Measurements from ENCODE around the gene WDR41.

WDR41 gene

GRCh38 chr5:77444356-77444755 is 47.8 kb downstream of the WDR41 start:
- DNase-seq = no peak

- DNase-seq = no peak
Measured at GRCh38 chr5:77443670-77444069, 48.4 kb downstream of the WDR41 start.

- no peak for DNase-seq
Measured at GRCh38 chr5:77438071-77438470, 54.0 kb downstream of the WDR41 start.

- no peak for DNase-seq
Measured at GRCh38 chr5:77437194-77437593, 54.9 kb downstream of the WDR41 start.

GRCh38 chr5:77431719-77432118 is 60.4 kb downstream of the WDR41 start:
- DNase-seq = no peak

GRCh38 chr5:77431286-77431685 is 60.8 kb downstream of the WDR41 start:
- no peak for DNase-seq

GRCh38 chr5:77430726-77431125 is 61.4 kb downstream of the WDR41 start:
- DNase-seq = no peak

- DNase-seq = no peak
Measured at GRCh38 chr5:77428526-77428925, 63.6 kb downstream of the WDR41 start.

- no peak for DNase-seq
Measured at GRCh38 chr5:77427998-77428397, 64.1 kb downstream of the WDR41 start.

- DNase-seq = no peak
Measured at GRCh38 chr5:77426670-77427069, 65.4 kb downstream of the WDR41 start.

GRCh38 chr5:77425998-77426659 is 66.0 kb downstream of the WDR41 start:
- DNase-seq = no peak

- DNase-seq = no peak
Measured at GRCh38 chr5:77425420-77425819, 66.7 kb downstream of the WDR41 start.

- no peak for DNase-seq
Measured at GRCh38 chr5:77424921-77425320, 67.2 kb downstream of the WDR41 start.

GRCh38 chr5:77423022-77423750 is 68.9 kb downstream of the WDR41 start:
- no peak for DNase-seq

GRCh38 chr5:77420940-77421339 is 71.2 kb downstream of the WDR41 start:
- no peak for DNase-seq

GRCh38 chr5:77419644-77420582 is 72.2 kb downstream of the WDR41 start:
- no peak for DNase-seq

- DNase-seq = no peak
Measured at GRCh38 chr5:77418601-77419581, 73.2 kb downstream of the WDR41 start.

- DNase-seq = no peak
Measured at GRCh38 chr5:77418162-77418561, 74.0 kb downstream of the WDR41 start.

GRCh38 chr5:77413049-77413448 is 79.1 kb downstream of the WDR41 start:
- DNase-seq = no peak

- DNase-seq = no peak
Measured at GRCh38 chr5:77409870-77410621, 82.1 kb downstream of the WDR41 start.

GRCh38 chr5:77407152-77407551 is 85.0 kb downstream of the WDR41 start:
- no peak for DNase-seq

- DNase-seq = no peak
Measured at GRCh38 chr5:77402796-77403195, 89.3 kb downstream of the WDR41 start.
